HT1080 (cell line): ENCODE measurements around the gene GSG1L. TPM values are rescaled to one million over a fixed set of nuclear protein-coding genes. Genes with fewer than 3 reads are reported as not detected.

Experiments used
- DNase-seq: peaks from one replicate; pipeline ENCODE4 v3.0.0-alpha.2; 2015; ENCODE audit warnings: low read depth
- polyA plus RNA-seq, 2 experiments: library from polyadenylated mRNA; depleted of rRNA; stranded (reverse); fragments of >200 nt; gene quantifications; 2 replicates each; pipeline ENCODE4 v1.2.3, GENCODE V29; 2015
- total RNA-seq: library from RNA; depleted of rRNA; stranded (reverse); fragments of >200 nt; shearing (Covaris generic); gene quantifications from 2 replicates; pipeline ENCODE4 v1.2.3, GENCODE V29; 2014; rRNA removed

GSG1L gene
- not detected in 2 replicates for total RNA-seq
- not detected in 2 replicates for polyA plus RNA-seq (2015; cell fraction: cytosol; rRNA removed)
- polyA plus RNA-seq (2015; cell fraction: nucleus; rRNA removed): not detected in 2 replicates

- no peak for DNase-seq
Measured at GRCh38 chr16:28063591-28064061, at the start of gene GSG1L. Gene GSG1L (minus strand): TSS chr16:28063714. CDS start chr16:28063424, 290 bp downstream.

- DNase-seq: no peak
Measured at GRCh38 chr16:28112908-28113307, 49.4 kb upstream of the GSG1L start.

- DNase-seq: no peak
Measured at GRCh38 chr16:28110977-28111376, 47.5 kb upstream of the GSG1L start.

- DNase-seq: no peak
Measured at GRCh38 chr16:28110479-28110878, 47.0 kb upstream of the GSG1L start.

- DNase-seq: no peak
Measured at GRCh38 chr16:28110074-28110473, 46.6 kb upstream of the GSG1L start.

GRCh38 chr16:28108590-28109247 lies 45.2 kb upstream of the GSG1L start:
- DNase-seq: no peak

GRCh38 chr16:28107232-28107631 lies 43.7 kb upstream of the GSG1L start:
- no peak for DNase-seq

- no peak for DNase-seq
Measured at GRCh38 chr16:28106467-28107215, 43.1 kb upstream of the GSG1L start.

GRCh38 chr16:28105954-28106353 lies 42.4 kb upstream of the GSG1L start:
- DNase-seq: no peak

- DNase-seq: no peak
Measured at GRCh38 chr16:28105297-28105696, 41.8 kb upstream of the GSG1L start.

GRCh38 chr16:28104404-28104803 lies 40.9 kb upstream of the GSG1L start:
- DNase-seq: no peak

GRCh38 chr16:28103516-28104170 lies 40.1 kb upstream of the GSG1L start:
- DNase-seq: no peak

GRCh38 chr16:28101533-28101890 lies 38.0 kb upstream of the GSG1L start:
- no peak for DNase-seq

GRCh38 chr16:28100810-28101532 lies 37.5 kb upstream of the GSG1L start:
- DNase-seq: no peak

- no peak for DNase-seq
Measured at GRCh38 chr16:28098959-28099945, 35.7 kb upstream of the GSG1L start.

GRCh38 chr16:28098171-28098958 lies 34.9 kb upstream of the GSG1L start:
- DNase-seq: no peak

- no peak for DNase-seq
Measured at GRCh38 chr16:28096983-28097899, 33.7 kb upstream of the GSG1L start.

- DNase-seq: no peak
Measured at GRCh38 chr16:28093385-28093725, 29.8 kb upstream of the GSG1L start.
